ENCODE data around the gene TXNRD3.
A peak's percentile ranks its signal among the peaks of the same experiment; 100 is the strongest.

TXNRD3 gene

DNA sequence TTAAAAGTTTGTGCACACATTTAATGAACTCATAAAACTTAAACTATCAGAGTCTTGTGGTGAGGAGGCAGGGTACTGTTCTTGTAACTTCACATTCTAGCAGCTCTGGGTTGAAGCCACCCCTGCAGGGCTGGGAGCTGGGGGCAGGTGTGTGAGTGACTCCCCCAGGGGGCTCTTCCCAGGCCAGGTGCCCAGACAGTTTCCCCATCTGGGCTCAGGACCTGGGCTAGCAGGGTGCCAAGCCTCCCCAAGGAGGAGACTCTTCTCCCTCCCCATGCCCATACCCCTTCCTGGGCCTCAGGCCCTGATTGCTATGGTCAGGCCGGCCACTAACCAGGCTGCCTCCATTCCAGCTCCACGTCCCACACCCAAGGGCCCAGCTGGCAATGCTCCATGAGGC lies 27.1 kb upstream of the TXNRD3 start:
- CTCF ChIA-PET: interaction anchor here (1.1 to 4.5 kb wide), 4 partner anchors 12 to 866 kb away, joined by 4 to 27 read pairs (median 6); no protein-coding TSS in a partner anchor
- DNase-seq (ENCODE audit: extremely low spot score): no peak
- POLR2A ChIA-PET: no interaction called here

DNA sequence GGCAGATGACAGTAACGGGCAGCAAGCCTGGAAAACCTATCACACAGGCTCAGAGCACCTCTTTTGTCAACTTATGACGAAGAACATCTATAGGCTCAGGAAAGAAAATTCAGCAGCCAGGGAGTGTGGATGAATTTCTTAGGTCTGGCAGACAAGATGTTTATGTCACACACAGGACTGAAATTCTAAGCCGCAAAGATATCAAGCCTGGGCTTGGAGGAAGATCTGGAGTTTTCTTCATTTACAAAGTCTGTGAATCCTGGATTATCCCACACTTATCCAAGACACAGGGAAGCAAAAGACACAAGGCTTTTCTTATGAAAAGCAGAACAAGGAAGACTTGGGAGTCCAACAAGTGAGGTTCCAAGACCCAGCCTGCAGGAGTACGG lies 25.7 kb upstream of the TXNRD3 start:
- ChIA-PET POLR2A (no interaction called here), CTCF (interaction anchor here (1.1 to 4.8 kb wide), 10 partner anchors 10 to 884 kb away, joined by 3 to 51 read pairs (median 11); no protein-coding TSS in a partner anchor)
- no peak for DNase-seq (ENCODE audit: extremely low spot score)
- TF ChIP-seq, protein P1, sequence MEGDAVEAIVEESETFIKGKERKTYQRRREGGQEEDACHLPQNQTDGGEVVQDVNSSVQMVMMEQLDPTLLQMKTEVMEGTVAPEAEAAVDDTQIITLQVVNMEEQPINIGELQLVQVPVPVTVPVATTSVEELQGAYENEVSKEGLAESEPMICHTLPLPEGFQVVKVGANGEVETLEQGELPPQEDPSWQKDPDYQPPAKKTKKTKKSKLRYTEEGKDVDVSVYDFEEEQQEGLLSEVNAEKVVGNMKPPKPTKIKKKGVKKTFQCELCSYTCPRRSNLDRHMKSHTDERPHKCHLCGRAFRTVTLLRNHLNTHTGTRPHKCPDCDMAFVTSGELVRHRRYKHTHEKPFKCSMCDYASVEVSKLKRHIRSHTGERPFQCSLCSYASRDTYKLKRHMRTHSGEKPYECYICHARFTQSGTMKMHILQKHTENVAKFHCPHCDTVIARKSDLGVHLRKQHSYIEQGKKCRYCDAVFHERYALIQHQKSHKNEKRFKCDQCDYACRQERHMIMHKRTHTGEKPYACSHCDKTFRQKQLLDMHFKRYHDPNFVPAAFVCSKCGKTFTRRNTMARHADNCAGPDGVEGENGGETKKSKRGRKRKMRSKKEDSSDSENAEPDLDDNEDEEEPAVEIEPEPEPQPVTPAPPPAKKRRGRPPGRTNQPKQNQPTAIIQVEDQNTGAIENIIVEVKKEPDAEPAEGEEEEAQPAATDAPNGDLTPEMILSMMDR (IDR thresholded peaks at IDR 0.05; ENCODE audit: control extremely low read depth, extremely low read depth, low read depth, missing control alignments): no peak

More for the DNA sequence above, 27.1 kb upstream of the TXNRD3 start:
- TF ChIP-seq, protein P1 (IDR thresholded peaks at IDR 0.05; ENCODE audit: control extremely low read depth, extremely low read depth, low read depth, missing control alignments): no peak

DNA sequence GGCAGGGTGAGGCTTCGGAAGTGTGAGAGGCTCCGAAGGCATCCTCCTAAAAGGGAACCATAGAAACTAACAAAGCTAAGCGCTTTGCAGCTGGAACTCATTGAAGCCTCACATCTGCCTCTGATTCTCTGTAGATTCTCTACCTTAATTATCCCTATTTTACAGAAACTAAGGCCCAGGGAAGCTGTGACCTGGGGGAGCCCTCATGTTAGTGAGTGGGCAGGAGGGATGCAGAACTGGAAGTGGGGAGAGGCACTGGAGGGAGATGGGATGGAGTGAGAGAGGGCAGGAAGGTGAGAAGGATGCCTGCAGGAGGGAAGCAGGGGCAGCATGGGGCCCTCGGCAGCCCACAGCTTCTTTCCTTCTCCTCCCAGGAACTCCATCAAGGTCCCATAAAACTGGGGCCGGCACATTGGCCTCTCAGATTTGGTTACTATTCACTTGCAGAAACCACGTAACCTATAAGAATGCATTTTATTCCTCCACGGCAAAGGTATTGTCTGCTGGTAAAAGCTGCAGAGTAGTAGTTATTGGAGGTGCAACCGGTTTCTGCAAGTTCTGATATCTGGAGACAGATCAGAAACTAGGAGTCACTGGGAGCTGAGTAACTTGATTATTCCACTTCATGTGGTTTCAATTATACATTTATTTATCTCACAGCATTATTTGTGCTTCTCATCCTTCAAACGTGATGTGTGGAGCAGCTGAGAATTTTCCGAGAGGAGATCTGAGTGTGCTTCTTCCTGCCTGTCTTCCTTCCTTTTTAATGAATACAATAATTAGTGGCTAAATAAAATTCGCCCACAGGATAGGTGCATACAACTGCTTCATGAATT lies 25.1 kb upstream of the TXNRD3 start:
- DNase-seq (ENCODE audit: extremely low spot score): no peak
- POLR2A ChIA-PET: no interaction called here
- TF ChIP-seq, protein P1 (IDR thresholded peaks at IDR 0.05; ENCODE audit: control extremely low read depth, extremely low read depth, low read depth, missing control alignments): no peak
- CTCF ChIA-PET: interaction anchor here (0.7 to 4.8 kb wide), 25 partner anchors 9 to 895 kb away, joined by 3 to 51 read pairs (median 4); no protein-coding TSS in a partner anchor

DNA sequence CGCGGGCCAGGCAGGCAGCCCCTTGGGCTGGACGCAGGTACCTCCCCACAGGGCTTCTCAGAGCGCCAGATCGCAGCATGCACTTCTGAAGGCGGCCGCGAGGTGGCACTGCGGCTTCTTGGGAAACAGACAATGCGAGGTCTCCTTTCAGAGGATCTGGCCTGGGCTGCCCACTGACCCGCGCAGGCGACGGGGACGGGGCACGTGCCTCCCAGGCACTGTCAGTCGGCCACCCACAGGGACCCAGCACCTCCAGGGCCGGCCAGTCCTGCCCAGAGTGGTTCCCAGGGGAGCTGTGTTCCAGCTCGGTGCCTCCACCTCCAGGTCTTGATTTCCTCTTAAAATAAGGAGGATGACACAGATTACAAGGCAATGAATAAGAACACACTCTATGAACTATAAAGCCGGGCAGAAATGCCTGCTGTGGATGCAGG lies 24.4 kb upstream of the TXNRD3 start:
- ChIA-PET CTCF (interaction anchor here (0.8 to 4.8 kb wide), 29 partner anchors 8 to 885 kb away, joined by 3 to 51 read pairs (median 4); no protein-coding TSS in a partner anchor), POLR2A (no interaction called here)
- TF ChIP-seq, protein P1 (IDR thresholded peaks at IDR 0.05; ENCODE audit: control extremely low read depth, extremely low read depth, low read depth, missing control alignments): peak; percentile 96
- DNase-seq (ENCODE audit: extremely low spot score): peak; percentile 85

DNA sequence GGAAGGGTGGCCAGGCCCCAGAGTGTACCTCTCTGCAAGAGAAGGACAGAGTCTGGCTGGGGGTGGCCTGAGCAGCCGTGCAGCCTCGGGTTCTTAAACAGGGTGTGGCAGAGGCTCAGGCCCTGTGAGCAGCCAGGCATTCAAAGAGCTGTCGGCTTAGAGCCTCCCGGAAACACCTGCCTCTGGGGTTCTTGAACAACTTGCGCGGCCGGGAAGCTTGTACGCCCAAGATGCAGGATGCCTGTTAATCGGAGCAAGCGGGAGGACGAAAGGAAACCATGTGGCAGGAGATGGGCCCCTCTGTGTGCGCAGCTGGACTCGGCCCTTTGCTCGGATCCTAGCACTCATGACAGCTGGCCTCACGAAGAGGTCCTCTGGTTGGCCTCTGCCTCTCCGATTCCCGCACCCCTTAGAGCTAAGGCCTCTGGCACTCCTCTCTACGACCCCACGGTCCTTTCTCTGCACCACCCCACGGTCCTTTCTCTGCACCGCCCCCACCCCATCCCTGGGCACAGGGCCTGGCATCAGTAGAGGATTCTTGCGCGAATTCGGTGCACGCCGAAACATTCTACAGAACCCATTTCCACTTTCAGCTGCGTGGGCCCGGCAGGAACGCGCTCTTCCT lies 23.9 kb upstream of the TXNRD3 start:
- ChIA-PET CTCF (interaction anchor here (0.7 to 4.8 kb wide), 24 partner anchors 10 to 869 kb away, joined by 3 to 51 read pairs (median 4); no protein-coding TSS in a partner anchor), POLR2A (no interaction called here)
- no peak for DNase-seq (ENCODE audit: extremely low spot score)
- TF ChIP-seq, protein P1 (IDR thresholded peaks at IDR 0.05; ENCODE audit: control extremely low read depth, extremely low read depth, low read depth, missing control alignments): no peak

DNA sequence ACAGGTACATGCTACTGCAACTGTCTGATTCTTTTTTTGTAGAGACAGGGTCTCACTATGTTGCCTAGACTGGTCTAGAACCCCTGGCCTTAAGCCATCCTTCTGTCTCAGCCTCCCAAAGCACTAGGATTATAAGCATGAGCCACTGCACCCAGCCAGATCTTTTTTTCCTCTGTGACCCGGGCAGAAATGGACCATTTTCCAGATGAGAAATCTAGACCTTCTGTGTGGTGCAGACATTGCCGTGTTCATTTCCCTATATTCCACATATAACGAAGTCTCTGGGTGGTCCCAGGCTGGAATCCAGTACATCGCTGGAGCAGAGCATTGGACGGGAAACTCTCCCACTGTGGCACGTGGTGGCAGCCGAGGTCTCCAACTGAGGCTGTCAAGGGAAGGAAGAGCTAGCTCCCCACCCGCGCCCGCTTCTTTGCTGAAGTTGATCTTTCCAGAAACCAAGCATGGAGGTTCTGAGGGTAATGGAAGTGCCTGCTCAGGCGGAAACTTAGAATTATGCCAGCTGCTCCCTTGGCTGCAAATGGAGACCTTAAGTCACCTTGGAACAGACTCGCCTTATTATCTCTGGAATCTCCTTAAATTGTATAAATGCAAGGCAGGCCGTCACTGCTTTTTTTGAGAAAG lies 23.1 kb upstream of the TXNRD3 start:
- POLR2A ChIA-PET: no interaction called here
- TF ChIP-seq, protein P1 (IDR thresholded peaks at IDR 0.05; ENCODE audit: control extremely low read depth, extremely low read depth, low read depth, missing control alignments): no peak
- no peak for DNase-seq (ENCODE audit: extremely low spot score)
- CTCF ChIA-PET: interaction anchor here (0.7 to 4.8 kb wide), 13 partner anchors 17 to 869 kb away, joined by 3 to 51 read pairs (median 5); no protein-coding TSS in a partner anchor

Measured in GM10248 (cell line).